ENCODE data around the gene CLDN11. TPM values are rescaled to one million over a fixed set of nuclear protein-coding genes. Genes with fewer than 3 reads are reported as not detected.

CLDN11 gene
- total RNA-seq, 1 donor = 411 TPM

GRCh38 chr3:170465955-170466354 is 47.3 kb downstream of the CLDN11 start:
- no peak for DNase-seq (ENCODE audit: low read depth)
- H3K4me3 ChIP-seq (ENCODE audit: low read depth, low read length) = no peak overlapping the region
- no peak for TF ChIP-seq CTCF (IDR thresholded peaks at IDR 0.05; ENCODE audit: insufficient read depth, low read depth, low read length)

- TF ChIP-seq CTCF (IDR thresholded peaks at IDR 0.05; ENCODE audit: insufficient read depth, low read depth, low read length) = no peak
- no peak overlapping the region for H3K4me3 ChIP-seq (ENCODE audit: low read depth, low read length)
- no peak for DNase-seq (ENCODE audit: low read depth)
Observed at GRCh38 chr3:170467007-170467406, 48.3 kb downstream of the CLDN11 start.

- no peak for DNase-seq (ENCODE audit: low read depth)
- H3K4me3 ChIP-seq (ENCODE audit: low read depth, low read length) = no peak overlapping the region
- TF ChIP-seq CTCF (IDR thresholded peaks at IDR 0.05; ENCODE audit: insufficient read depth, low read depth, low read length) = no peak
Observed at GRCh38 chr3:170467571-170468147, 49.0 kb downstream of the CLDN11 start.

- H3K4me3 ChIP-seq (ENCODE audit: low read depth, low read length) = no peak overlapping the region
- peak; percentile 89 for DNase-seq (ENCODE audit: low read depth)
- TF ChIP-seq CTCF (IDR thresholded peaks at IDR 0.05; ENCODE audit: insufficient read depth, low read depth, low read length) = no peak
Observed at GRCh38 chr3:170469151-170470062, 50.7 kb downstream of the CLDN11 start.

GRCh38 chr3:170470063-170471016 is 51.7 kb downstream of the CLDN11 start:
- H3K4me3 ChIP-seq (ENCODE audit: low read depth, low read length) = no peak overlapping the region
- no peak for TF ChIP-seq CTCF (IDR thresholded peaks at IDR 0.05; ENCODE audit: insufficient read depth, low read depth, low read length)
- DNase-seq (ENCODE audit: low read depth) = peak; percentile 83

GRCh38 chr3:170471149-170471548 is 52.5 kb downstream of the CLDN11 start:
- no peak overlapping the region for H3K4me3 ChIP-seq (ENCODE audit: low read depth, low read length)
- no peak for TF ChIP-seq CTCF (IDR thresholded peaks at IDR 0.05; ENCODE audit: insufficient read depth, low read depth, low read length)
- DNase-seq (ENCODE audit: low read depth) = peak; percentile 49

All from fibroblast of villous mesenchyme (primary cell).